ENCODE measurements around the gene KIF3A.

GRCh38 chr5:132657676-132658380 lies 79.5 kb downstream of the KIF3A start, which contains the start of gene IL13:
- TF ChIP-seq CTCF (IDR thresholded peaks at IDR 0.05) (no peak), POLR2A (IDR thresholded peaks at IDR 0.05) (no peak)
